GM18868 (cell line): ENCODE data around the gene LATS2.

ENCODE experiments used
- ATAC-seq: cut with Tn5 transposase; IDR thresholded peaks from one replicate; pipeline ENCODE4 v1.9.1; 2021; ENCODE audit warnings: mild to moderate bottlenecking, moderate library complexity; ENCODE audit not compliant: unreplicated experiment

LATS2 gene

GRCh38 chr13:20995245-20995838 is 66.0 kb downstream of the LATS2 start:
- no peak for ATAC-seq

- no peak for ATAC-seq
These were observed 67.0 kb downstream of the LATS2 start for GRCh38 chr13:20994441-20994821.

GRCh38 chr13:20993661-20994440 is 67.5 kb downstream of the LATS2 start:
- ATAC-seq, result no peak

- no peak for ATAC-seq
These were observed 68.2 kb downstream of the LATS2 start for GRCh38 chr13:20993211-20993610.

- ATAC-seq, result no peak
These were observed 69.5 kb downstream of the LATS2 start for GRCh38 chr13:20991741-20992520.

GRCh38 chr13:20990910-20991525 is 70.4 kb downstream of the LATS2 start:
- no peak for ATAC-seq

GRCh38 chr13:20989656-20990321 is 71.6 kb downstream of the LATS2 start:
- no peak for ATAC-seq

- no peak for ATAC-seq
These were observed 72.3 kb downstream of the LATS2 start for GRCh38 chr13:20988909-20989655.

GRCh38 chr13:20988033-20988908 is 73.1 kb downstream of the LATS2 start:
- no peak for ATAC-seq

- ATAC-seq, result no peak
These were observed 73.8 kb downstream of the LATS2 start for GRCh38 chr13:20987599-20987998.

- no peak for ATAC-seq
These were observed 76.5 kb downstream of the LATS2 start for GRCh38 chr13:20984879-20985278.

- ATAC-seq, result no peak
These were observed 78.0 kb downstream of the LATS2 start for GRCh38 chr13:20983386-20983785.

- ATAC-seq, result no peak
These were observed 79.9 kb downstream of the LATS2 start for GRCh38 chr13:20981370-20982095.

GRCh38 chr13:20980899-20981298 is 80.5 kb downstream of the LATS2 start:
- no peak for ATAC-seq

GRCh38 chr13:20980430-20980829 is 81.0 kb downstream of the LATS2 start:
- no peak for ATAC-seq

- no peak for ATAC-seq
These were observed 84.0 kb downstream of the LATS2 start for GRCh38 chr13:20977394-20977793.

- ATAC-seq, result no peak
These were observed 86.3 kb downstream of the LATS2 start for GRCh38 chr13:20974981-20975585.

- no peak for ATAC-seq
These were observed 87.4 kb downstream of the LATS2 start for GRCh38 chr13:20973886-20974425.
